G401 (cell line): ENCODE results near the gene NSL1. TPM values are rescaled to one million over a fixed set of nuclear protein-coding genes. Genes with fewer than 3 reads are reported as not detected.

ENCODE experiments used
- DNase-seq: peaks from one replicate; pipeline ENCODE4 v3.0.0-alpha.2; 2015; ENCODE audit warnings: low spot score
- in situ Hi-C: cut with HindIII; loops from 2 replicates; pipeline ENCODE4 v1.10.0; 2016; ENCODE audit warnings: low sequenced_read_pairs, mixed read lengths
- total RNA-seq: library from RNA; depleted of rRNA; stranded (reverse); fragments of >200 nt; shearing (Covaris generic); gene quantifications from 2 replicates; pipeline ENCODE4 v1.2.3, GENCODE V29; 2014

Gene NSL1
- total RNA-seq, 1 experiment from 2014 or later, result 107 TPM

DNA sequence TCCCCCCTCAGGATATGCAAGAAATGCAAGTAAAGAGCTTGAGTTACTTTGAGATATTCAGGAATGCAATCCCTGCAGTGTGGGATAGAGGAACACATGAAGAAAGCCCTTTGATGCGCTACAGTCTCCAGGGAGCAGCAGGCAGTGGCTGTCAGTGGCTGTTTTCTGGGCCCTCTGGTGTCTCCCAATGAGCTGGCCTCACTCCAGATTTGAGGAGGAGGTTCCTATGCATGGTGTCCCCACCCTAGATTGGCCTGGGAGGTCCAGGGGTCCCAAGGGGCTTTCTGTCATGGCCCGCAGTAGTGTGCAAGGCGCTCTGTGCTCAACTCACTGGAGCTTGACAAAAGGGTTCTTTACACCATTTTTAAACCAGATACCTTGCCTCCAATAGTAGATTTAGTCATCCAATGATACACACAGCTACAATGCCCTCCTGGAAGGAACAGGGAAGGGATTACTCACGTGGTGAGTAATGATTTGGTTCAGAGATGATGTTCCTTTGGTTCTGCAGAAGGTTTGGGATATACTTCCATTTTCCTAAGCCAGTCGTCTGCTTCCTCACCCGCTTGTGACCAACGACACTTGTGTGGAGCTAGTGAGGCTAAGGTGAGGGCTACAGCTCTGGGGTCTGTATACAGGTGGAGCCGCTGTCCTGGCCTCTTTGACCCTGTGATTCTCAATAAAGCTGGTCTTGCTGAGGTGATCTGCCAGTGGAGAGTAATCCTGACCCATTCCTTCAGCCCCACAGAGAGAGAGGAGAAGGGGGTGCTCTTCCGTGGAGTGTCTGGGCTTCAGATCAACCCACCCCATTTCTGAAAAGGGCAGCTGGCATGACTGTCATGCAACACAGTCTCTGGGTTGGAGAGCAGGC is 98.6 kb downstream of the NSL1 start:
- in situ Hi-C loops, result no loop called here
- DNase-seq, result no peak

DNA sequence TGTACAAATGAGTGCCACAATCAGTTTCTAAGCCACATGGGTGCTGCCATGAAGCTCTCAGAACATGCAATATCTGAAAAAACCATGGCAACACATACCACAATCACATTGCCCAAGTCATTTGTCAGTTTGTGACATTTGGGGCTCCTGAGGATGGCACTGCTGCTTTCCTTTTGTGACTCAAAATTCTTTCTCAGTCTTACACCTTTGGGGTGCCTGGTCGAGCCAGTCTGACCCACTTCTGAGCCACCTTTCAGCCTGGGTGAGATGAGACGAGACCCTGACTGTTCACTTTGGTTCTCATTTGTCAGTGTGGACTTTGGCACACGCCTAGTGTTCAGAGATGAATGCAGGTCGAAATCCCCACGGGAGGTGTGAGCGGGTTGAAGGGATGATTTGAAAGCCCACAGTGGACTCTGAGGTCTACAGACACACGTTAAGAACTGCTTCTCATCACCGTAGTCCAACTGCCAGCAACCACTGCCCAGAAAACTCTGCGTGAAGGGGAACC is 100.0 kb downstream of the NSL1 start:
- in situ Hi-C loops, result no loop called here
- DNase-seq, result no peak

DNA sequence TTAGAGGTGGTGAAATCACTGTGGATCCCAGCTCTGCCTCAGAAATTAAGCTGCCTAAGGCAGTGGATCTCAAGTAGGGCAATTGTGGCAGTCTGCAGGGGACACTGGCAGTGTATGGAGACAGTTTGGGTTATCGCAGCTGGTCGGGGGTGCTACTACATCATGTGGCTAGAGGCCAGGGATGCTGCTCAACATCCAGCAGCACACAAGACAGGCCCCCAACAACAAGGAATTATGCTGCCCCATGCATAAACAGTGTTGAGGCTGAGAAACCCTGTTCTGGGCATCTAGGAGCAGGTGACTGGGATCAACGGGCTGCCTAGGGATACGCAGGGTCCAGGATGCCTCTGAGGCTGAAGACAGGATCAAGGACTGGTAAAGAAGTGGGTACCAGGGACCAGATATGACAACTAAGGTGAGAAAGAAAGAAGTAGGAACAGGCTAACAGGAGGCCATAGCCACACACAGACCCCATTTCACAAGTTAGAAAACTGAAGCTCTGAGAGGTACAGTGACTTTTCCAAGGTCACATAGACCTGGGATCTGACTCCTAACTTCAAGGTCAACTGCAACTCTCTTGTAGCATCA is 100.7 kb downstream of the NSL1 start:
- DNase-seq, result no peak
- in situ Hi-C loops, result no loop called here

DNA sequence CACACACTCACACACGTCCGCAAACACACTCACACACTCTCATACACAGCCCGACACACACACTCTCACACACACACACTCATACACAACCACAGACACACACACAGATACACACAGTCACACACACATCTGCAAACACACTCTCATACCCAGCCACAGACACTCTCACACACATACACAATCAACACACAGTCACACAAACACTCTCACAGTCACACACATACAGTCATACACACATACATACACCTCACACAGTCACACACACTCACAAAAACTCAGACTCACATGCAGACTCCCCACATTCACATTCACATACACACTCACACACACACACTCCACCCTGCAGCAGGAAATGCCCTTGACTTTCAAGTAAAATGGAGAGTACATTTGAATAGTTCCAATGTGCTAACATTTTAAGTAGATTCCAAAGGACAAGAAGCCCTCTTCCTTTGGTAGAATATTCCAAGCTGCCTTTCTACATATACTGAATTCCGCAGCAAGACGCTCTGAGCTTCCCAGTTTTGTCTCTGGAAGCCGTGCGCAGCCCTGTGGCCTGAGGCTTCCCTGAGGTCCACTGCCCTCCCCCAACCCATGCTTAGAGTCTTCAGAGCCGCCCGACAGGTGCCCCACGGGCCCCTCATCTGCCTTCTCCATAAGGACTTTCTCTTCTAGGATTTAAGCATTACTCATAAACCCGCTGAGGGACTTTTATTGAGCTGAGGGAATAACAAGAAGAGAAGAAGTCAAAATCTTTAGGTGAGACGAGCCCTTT is 101.6 kb downstream of the NSL1 start:
- in situ Hi-C loops, result no loop called here
- DNase-seq, result no peak

DNA sequence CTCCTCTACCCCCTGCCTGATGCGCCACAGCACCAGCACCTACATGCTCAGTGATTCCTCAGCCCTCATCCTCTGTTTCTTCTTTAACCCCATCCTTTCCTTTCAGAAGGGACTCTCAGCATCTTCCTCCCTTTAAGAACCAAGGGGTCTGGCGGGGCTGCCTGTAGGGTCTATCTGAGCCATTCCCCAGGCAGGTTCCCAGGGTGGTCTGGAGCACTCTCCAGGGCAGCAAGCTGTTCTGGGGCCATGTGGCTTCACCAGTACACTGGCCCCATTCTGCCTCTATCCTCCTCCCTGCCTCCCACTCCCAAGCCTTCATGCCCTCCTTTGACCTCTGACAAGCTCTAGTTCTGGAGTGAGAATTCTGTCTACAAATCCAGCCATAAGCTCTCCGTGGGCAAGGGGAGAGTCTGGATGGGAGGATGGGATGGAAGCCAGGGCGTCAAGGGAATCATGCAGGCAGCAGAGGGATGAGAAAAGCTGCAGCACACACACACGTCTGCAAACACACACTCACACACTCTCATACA is 102.3 kb downstream of the NSL1 start:
- in situ Hi-C loops, result no loop called here
- DNase-seq, result no peak

DNA sequence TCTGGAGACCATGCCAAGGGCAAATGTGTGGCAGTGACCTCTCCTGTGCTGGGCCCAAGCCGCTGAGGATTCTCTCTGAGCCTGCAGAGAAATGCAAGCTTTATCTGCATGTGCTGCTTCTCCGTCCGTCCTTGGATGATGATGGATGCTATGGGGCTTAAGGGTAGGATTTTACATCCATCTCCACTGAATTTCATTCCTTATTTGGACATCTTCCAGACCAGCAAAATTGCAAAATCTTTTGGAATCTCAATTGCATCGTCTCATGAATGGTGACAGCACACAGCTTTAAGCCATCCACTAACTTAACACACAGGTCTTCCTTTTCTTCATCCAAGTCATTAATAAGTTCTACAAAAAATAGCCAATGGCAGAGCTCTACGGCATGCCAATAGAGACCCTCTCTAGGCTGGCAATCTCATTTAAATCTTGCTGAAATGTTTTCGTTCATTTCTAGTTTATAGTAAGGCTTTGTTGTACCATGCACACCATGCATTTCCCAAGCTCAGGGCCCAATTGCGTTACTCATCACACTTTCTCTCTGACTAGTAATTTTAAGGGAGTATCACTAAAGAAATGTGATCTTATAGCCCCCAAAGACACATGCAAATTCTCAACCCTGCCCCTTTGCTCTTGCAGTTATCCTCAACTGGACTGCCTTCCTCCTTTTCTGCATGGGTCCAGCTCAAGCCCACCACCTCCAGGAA is 103.1 kb downstream of the NSL1 start:
- in situ Hi-C loops, result no loop called here
- no peak for DNase-seq

DNA sequence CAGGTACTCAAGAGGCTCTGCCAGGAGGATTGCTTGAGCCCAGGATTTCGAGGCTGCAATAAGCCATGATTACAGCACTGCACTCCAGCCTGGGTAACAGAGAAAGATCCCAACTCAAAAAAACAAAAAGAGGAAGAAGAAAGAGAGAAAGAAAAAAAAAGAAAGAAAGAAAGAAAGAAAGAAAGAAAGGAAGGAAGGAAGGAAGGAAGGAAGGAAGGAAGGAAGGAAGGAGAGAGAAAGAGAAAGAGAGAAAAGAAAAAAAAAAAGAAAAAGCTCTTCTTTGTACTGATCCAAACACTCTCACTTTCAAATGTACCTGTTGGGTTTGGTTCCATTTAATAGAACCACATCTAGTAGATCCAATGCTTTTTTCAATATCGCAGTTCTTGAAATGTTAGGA is 103.8 kb downstream of the NSL1 start:
- no peak for DNase-seq
- in situ Hi-C loops, result no loop called here

DNA sequence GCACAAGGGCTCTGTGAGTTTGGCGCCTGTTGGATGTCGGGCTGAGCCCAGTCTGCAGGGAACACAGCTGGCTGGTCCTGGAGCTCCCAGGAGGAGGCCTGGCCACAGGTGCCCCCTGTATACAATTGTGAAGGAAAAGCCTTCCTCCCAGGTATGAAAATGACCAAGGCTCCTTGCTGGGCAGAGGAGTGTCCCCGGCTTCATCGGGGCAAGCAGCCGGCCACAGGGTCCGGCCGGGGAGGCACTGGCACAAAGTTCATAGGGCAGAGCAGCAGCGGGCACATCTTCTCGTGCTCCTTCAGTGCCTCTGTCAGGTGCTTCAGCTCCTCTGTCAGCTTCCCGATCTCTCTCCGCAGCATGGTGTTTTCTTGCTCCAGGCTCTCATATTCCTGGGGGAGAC is 105.0 kb downstream of the NSL1 start:
- no peak for DNase-seq
- in situ Hi-C loops, result no loop called here

DNA sequence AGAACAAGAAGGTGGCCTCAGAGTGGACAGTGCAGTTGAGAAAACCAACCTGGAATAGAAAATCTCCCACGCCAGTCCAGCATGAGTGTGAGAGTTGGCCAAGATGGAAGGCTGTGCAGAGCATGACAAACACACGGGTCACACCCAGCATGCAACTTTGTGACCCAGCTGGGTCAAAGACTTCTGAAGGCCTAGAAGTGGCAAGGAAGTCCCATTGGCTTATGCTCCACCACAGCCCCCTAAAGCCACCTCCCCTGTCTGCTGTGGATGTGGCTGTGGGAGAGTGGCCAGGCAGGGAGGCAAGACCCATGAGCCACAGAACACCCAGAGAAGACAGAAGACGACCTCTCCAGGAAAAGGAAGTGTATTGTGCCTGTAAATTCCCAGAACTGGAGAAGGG is 105.5 kb downstream of the NSL1 start:
- DNase-seq, result no peak
- in situ Hi-C loops, result no loop called here

DNA sequence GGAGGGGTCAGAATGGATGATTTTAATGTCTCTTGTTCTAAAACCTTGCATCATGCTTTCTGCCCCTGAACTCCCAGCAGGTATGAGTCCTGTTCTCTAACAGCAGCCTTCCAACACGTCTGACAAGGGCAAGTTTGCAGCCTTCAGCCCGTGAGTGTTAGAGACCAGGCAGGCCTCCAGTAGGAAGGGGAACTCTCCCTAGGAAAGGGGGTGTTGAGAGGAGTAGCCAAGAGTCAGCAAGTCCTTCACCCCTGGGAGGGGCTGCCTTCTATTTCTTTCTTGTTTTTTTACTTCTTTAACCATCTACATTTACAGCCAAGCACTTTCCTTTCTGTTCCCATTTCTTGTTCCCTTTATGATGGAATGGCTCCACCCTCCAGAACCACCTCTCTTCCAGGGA is 106.1 kb downstream of the NSL1 start:
- DNase-seq, result no peak

DNA sequence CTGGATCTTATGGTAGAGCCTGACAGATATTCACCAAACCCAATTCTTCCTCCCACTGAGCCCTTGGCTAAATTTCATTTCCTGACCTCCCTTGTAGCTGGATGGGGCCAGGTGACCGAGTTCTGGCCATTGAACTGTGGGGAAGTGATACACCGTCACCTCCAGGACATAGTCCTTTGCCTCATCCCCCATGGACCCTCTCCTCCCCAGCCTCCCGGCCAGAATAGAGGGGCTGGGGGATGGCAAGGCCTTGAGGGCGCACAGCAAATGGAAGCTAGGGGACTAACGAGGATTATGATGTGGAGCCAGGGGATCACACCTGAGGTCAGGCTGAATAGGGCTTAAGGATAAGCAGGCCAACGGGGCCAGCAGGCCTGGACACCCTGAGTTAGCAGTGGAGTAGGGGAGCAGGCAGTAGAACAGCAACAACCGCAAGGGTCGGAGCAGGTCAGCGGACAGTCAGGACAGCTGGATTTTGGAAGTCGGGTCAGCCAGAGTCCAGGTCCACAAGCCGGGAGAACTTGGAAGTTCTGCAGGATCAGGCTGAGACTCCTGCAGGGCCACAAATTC is 107.0 kb downstream of the NSL1 start:
- in situ Hi-C loops, result no loop called here
- no peak for DNase-seq

More for the DNA sequence above, 106.1 kb downstream of the NSL1 start:
- in situ Hi-C loops, result no loop called here

DNA sequence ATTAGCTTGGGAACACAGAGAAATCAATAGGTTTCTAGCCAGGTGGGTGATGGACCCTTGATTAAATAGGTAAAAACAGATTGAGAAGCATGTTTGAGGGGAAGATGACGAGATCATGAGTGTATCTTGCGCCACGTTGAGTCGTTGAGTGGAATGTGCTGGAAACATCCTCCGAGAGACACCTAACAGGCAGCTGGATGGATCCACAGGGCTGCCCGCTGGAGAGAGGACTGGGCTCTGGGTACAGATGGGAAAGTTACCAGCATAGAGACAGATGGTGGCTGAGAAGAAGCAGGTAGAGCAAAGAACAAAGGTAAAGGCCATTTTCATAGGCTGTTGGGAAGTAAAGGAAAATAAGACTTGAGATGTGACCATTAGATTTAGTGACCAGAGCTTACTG is 107.5 kb downstream of the NSL1 start:
- no peak for DNase-seq
- in situ Hi-C loops, result no loop called here

DNA sequence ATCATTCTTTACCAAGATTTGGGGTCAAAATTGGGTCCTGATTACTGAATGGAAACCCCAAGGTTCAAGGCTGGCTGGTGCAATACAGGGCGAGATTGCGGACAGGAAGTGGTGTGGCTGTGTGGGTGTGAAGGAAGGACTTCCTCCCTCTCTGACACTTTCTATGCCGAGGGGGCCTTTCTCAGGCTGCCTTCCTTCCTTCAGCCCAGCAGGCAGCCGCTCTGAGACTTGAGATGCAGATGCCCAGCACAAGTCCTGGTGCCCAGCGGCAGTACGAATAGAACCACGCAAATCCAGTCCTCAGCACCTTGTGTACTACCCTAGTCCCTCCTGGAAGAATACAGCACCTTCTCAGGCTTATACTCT is 108.2 kb downstream of the NSL1 start:
- in situ Hi-C loops, result no loop called here
- DNase-seq, result no peak

DNA sequence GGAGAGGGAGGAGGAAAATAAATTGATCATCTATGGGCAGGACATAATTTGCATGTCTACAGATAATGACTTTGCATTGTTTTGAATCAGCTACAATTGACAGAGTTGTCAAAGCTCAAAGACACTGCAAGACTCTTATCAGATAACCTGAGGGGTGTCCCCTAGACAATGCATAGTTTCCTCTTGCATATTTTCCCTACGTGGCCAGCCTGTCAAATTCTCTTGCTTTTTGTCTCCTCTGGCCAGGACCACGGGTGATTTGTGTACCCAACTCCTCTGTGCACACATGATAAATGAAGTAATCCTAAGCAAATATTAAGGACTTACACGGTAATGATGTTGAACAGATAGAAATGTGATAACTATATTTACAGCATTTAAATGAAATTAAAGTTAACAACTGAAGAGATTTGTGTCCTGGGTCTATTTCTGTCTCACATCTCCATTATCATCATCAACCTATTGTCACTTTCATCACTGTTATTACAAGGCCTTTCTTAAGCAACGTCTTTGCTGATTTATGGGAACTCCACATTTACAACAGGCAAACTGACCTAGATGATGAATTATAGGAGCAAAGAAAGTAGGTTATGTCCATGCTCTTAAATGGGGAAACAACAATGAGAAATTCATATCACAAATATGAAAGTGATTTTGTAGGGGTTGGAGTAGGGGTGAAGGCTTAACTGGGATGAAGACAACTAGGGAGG is 110.7 kb downstream of the NSL1 start:
- no peak for DNase-seq
- in situ Hi-C loops, result no loop called here

DNA sequence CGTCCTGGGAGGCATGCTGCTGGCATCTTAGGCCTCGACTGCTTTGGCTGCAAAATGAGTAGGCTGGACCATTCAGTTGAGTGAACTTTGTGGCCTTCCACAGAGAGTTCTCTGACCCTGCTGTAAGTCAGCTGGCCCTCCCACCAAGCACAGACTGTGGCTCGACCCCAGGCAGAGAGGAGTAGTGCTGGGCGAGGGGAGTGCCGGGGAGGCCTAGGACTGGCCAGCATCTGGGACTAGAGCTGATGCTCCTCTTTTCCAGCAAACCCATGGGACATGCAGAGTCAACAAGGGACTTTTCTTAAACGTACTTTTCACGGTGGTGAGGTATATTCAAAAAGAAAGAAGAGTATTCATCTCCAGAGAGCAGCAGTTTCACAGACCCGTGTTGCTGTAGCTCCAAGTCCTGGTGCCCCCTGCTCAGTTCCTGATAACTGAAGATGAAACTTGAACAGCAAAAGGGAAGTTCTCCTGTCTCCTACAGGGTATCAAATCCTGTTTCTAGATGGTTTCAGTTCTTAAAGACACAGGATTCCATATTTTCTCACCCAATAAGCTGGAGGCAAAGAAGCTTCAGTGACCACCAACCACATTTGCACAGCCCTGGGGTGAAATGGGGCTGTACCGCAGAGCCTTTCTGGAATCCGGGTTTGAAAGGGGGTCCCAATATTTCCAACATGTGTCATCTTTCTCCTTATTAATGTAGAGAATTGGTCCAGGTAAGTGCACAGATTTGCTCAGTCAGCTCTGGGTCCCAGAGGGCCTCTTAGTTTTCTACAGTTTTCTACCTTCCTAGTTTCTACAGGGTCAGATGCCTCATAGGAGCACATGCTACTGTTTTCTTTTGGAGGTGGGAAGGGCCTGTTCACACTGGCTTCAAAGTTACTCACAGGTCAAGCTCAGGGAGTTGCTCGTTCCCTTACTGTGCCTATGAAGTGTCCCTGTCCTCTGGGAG is 112.8 kb downstream of the NSL1 start:
- in situ Hi-C loops, result no loop called here
- no peak for DNase-seq

DNA sequence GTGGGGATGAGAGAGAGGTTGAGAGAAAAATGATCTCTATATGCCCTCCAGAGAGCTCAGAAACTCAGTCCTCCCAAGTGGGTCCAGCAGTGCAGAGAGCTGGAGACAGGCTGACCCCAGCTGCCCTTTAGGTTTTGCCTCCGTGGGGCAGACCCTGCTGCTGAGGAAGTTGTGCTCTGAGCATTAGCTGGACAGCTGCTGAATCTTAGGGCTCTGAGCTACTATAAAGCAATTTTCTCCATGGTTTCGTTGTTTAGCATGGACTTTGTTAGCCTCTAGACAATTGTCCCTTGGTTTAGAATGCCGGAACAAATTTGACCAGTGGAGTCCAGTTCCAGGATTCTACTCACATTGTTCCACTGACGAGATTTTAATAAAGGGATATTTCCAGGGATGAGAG is 114.0 kb downstream of the NSL1 start:
- in situ Hi-C loops, result no loop called here
- no peak for DNase-seq

DNA sequence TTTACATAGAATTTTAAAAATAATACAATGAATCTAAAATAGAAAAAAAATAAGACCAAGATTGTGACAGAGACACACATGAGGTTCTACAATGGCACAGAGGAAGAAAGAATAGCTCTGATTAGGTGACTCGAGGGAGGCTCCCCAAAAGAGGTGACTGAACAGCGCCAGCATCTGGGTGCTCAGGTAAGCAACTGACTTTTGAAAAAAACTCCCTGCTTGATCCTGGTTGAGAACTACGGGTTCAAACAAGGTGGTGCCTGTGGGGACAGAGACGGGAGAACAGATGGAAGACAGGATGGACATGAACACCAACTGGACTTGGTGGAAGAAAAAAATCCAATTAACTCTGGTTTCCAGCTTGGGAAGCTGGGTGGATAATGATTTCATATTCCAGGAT is 114.4 kb downstream of the NSL1 start:
- in situ Hi-C loops, result no loop called here
- DNase-seq, result no peak
